Stimulated activated CD8-positive, alpha-beta memory T cell treated with anti-CD3 and anti-CD28 coated beads, Interleukin-4, amount 100 ng/mL, for 1 hour (primary cell): ENCODE results near the gene PSG4.
"Not testable (repeated sequence)": the region's sequence is repeated elsewhere in the genome, so short reads cannot be mapped to it uniquely, and the experiment has no call there.

ENCODE experiments used
- DNase-seq, 2 donors: peaks; one replicate each; pipeline ENCODE4 v3.0.0-alpha.2; 2020; ENCODE audit warnings: low read depth in 2 of 2, low spot score in 1 of 2

PSG4 gene

DNA sequence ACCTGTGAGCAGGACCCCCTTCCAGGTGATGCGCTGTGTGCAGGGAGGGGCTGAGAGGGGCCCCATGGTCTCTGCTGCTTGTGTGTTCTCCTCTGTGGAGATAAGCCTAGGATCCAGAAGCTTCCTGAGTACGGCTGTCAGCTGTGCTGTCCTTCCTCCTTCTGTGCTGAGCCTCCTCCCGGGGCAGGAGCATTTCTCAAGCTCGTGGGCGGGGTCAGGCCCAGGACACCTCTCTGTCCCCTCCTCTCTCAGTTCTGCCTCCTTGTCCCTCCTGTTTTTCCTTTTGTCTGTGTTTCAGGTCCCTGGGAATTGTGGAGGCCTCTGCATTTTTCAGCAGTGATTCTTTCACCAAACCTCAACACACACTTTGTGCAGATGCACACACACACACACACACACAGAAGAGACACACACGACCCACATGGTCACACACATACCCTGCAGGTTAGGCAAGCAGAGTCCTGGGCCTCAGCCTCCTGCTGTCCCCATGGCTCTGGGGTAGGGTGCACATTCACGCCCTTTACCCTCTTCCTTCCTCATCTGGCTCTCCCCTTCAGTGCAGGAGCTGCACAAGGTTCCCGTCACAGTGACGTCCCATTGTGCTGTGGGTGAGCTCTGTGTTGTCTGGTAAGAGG is at the start of gene PSG4:
PSG4 (minus strand) TSS at position 168 of the 635 bp plus-strand sequence; CDS start at position 66, 102 bp downstream.
- not testable (repeated sequence) for DNase-seq

DNA sequence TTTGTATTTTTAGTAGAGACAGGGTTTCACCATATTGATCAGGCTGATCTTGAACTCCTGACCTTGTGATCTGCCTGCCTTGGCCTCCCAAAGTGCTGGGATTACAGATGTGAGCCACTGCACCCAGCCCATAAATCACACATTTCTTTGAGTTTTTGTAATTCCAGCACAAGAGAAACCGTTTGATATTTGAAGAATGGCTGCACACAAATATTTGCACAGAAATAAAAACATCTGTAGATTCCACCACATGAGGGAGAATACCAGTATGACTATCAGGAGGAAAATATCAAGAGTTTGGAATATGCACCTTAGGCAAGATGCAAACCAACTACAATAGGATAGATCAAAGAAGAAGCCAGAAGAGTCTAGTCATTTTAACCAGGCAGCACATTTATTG is 46.0 kb upstream of the PSG4 start:
- not testable (repeated sequence) for DNase-seq

DNA sequence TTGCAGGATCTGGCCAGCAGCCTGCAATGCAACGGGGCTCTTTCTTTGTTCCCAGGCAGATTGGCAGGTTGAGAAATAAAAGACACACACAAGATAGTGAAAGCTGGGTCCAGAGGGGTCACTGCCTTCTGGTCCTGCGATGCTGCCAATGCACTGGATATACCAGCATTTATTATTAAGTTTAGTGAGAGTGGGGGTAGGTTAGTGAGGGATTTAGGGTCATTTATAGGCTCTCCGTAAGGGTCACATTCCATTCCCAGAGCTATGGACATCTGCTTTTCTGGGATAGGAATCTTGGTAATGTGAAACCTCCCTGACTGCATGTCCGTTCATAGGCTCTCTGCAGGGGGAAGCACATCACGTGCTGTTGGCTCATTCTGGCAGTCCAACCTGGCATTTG is 44.9 kb upstream of the PSG4 start:
- not testable (repeated sequence) for DNase-seq

DNA sequence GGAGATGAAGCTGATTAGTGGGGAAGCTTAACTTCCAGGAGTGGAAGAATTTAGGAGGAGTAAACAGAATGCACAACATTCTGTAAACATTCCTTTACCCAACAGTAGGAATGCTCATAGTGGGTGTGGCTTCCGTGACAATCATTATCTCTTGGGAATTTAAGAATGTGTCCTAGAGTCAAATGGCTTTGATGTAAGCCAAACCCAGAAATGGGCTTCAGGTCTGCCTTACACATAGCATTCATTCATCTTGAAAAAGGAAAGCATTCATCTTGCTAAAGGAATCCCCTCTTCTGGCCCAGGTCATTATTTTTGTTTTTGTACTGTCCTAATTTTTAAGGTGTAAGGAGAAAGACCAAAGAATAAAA is 43.2 kb upstream of the PSG4 start:
- not testable (repeated sequence) for DNase-seq

DNA sequence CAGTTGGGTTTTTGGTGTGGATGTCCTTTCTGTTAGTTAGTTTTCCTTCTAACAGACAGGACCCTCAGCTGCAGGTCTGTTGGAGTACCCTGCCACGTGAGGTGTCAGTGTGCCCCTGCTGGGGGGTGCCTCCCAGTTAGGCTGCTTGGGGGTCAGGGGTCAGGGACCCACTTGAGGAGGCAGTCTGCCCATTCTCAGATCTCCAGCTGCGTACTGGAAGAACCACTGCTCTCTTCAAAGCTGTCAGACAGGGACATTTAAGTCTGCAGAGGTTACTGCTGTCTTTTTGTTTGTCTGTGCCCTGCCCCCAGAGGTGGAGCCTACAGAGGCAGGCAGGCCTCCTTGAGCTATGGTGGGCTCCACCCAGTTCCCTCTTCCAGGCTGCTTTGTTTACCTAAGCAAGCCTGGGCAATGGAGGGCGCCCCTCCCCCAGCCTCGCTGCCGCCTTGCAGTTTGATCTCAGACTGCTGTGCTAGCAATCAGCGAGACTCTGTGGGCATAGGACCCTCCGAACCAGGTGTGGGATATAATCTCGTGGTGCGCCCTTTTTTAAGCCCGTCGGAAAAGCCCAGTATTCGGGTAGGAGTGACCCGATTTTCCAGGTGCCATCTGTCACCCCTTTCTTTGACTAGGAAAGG is 41.9 kb upstream of the PSG4 start:
- not testable (repeated sequence) for DNase-seq

DNA sequence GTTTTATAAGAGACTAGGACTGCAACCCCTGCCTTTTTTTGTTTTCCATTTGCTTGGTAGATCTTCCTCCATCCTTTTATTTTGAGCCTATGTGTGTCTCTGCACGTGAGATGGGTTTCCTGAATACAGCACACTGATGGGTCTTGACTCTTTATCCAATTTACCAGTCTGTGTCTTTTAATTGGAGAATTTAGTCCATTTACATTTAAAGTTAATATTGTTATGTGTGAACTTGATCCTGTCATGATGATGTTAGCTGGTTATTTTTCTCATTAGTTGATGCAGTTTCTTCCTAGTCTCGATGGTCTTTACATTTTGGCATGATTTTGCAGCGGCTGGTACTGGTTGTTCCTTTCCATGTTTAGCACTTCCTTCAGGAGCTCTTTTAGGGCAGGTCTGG is 40.4 kb upstream of the PSG4 start:
- DNase-seq: not testable (repeated sequence)

DNA sequence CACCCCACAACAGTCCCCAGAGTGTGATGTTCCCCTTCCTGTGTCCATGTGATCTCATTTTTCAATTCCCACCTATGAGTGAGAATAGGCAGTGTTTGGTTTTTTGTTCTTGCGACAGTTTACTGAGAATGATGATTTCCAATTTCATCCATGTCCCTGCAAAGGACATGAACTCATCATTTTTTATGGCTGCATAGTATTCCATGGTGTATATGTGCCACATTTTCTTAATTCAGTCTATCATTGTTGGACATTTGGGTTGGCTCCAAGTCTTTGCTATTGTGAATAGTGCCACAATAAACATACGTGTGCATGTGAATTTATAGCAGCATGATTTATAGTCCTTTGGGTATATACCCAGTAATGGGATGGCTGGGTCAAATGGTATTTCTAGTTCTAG is 36.8 kb upstream of the PSG4 start:
- DNase-seq: not testable (repeated sequence)

DNA sequence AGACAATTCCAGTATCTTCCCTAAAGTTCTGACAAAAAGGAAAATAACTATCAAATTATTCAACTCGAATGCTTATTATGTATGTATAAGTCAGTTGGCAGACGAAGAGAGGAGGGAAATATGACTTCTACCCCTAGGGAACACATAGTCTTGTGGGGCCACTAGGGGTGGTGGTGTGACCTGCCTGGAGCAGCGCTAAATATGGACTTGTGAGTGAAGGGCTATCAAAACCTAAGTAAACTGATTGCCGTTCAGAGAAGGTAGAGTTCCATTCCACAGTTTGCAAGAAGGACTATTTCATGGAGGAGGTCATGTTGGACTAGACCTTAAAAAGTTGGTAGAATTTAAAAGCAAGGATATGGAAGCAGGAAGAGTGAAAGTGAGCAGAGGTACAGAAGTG is 32.8 kb upstream of the PSG4 start:
- not testable (repeated sequence) for DNase-seq

DNA sequence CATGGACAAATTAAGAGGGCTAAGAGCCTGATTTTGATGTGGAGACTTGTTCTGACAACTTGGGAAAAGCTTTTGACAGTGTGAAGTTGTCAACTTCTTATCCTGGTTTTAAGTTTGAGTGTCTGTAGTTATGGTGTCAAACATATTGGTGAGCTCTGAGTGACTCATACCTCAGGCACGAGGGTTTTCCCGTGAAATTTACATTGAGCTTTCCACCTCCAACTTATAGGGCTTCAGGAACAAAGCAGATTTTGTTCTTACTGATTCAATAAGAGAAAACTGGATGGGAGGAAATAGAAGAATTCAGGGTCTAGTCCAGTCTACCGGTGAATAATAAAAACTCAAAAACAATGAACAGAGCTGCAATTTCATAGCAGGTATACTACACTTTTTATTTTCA is 30.2 kb upstream of the PSG4 start:
- not testable (repeated sequence) for DNase-seq

DNA sequence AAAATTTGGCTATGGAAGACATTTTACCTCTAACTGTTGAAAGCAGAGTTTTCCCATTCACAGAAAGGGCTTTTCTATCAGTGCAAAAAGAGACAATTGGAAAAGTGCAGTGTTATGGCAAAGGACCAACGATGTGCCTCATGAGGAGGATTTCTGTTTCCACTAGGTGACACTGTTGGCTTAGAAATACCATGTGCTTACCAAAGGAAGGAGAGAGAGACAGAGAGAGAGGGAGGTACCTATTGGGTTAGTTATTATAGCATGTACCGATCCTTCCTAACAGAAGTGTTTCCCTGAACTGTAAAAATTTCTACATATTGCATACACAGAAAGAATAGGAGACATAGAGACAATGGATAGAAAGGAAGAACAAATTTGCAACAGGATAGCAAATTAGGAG is 23.9 kb upstream of the PSG4 start:
- no peak for DNase-seq

DNA sequence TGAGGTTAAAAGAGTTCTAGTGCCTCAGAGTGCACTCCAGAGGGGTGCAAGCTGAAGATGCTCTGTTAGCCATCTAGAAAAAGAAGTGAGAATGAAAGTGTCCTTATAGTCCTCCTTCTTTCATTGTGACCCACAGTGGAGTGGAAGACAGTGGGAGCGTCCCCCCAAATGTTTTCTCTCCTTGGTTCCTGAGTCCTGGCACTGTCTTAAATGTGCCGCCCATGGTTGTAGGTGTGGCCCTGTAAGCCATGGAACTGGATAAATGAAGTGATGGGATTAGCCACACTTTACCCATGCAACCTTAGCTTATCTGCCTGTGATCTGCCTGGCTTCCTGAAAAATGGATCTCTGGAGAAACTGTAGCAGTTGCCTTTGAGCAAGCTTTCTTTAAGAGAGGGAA is 23.3 kb upstream of the PSG4 start:
- DNase-seq: not testable (repeated sequence)

DNA sequence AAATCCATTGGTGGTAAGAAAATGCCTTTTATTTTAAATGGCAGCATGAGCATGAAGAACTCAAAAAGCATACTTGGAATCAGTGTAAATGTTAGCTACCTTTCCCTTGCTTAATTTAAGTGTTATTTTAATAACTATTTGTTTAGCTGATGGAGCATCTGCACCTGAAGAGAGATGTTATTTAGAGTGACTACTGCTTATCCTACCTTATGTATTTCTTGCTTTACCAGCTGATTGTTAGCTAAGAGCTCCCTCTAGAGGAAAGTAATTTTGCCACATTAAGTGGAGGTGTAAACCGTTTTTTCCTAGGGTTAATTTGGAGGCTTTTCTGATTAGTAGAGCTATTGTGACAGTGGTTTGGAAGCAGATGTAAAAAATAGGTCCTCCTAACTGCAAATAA is 21.5 kb upstream of the PSG4 start:
- not testable (repeated sequence) for DNase-seq

DNA sequence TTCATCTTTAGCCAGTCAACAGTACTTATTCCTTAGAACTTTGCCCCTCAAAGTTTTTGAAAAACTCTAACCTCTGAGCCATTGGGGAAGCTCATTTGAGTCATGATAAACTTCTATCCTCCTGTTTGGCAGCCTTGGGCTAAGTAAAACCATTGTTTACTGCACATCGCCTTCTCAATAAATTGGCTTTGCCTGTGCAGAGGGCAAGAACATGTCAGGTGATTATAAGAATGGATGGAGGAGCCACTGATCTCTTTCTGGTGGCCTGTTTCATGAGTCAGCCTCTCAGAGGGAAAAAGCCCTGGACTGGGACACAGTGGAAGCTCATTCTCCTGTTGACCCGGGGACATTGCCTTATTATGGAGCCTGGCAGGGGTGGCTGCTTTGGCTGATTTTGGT is 19.4 kb upstream of the PSG4 start:
- DNase-seq: no peak

DNA sequence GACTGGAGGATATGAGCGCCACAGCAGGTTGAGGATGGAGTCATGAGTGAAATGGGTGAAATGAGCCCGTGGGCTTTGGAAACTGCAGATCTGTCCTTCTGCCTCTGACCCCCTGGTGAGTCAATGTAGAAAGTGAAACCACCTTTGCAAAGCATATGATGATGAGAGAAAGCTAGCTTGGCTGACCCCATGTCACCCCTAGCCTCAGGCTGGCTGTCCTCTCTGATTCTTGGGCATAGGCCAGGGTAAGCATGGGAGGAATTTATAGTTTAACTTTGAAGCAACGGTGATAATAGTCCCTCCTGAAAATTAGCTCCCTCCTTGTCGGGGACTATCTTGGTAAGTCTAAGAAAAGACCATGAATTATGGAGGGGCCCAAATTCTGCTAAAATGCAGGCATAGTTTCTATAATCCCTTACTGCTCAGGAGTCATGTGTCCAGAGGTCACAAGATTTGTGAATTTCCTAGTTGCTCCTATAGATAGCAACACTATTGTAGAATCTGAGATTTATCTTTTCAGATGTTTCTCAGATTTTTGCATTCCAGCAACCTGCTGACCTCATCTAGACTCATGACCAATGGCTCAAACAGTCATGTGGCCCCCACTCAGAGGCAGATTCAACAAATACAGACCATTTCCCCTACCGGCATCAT is 18.9 kb upstream of the PSG4 start:
- not testable (repeated sequence) for DNase-seq

DNA sequence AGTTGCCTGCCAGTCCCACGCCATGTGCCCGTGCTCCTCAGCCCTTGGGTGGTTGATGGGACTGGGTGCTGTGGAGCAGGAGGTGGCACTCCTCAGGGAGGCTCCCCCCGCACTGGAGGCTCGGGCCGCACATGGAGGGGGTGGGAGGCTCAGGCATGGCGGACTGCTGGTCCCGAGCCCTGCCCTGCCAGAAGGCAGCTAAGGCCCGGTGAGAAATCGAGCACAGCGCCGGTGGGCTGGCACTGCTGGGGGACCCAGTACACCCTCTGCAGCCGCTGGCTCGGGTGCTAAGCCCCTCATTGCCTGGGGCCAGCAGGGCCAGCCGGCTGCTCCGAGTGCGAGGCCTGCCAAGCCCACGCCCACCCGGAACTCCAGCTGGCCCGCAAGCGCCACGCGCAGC is 16.5 kb upstream of the PSG4 start:
- not testable (repeated sequence) for DNase-seq

DNA sequence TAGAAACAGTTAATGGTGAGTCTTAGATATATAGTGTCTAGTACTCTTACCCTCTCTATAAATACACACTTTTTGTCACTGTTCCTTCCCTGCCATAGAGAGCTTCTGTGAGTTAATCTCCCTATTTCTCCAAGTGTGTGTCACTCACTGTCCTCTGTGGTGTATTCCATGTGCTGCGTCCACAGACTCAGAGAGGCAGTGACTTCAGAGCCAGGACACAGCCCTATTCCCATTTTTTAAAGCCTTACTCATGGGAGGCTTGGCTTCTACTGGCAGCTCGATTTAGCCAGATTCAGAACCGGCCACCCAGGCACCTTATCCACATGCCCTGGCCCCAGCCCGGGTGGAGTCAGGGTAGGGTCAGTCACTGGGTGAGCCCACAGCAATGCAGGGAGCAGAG is 13.7 kb upstream of the PSG4 start:
- DNase-seq: not testable (repeated sequence)

DNA sequence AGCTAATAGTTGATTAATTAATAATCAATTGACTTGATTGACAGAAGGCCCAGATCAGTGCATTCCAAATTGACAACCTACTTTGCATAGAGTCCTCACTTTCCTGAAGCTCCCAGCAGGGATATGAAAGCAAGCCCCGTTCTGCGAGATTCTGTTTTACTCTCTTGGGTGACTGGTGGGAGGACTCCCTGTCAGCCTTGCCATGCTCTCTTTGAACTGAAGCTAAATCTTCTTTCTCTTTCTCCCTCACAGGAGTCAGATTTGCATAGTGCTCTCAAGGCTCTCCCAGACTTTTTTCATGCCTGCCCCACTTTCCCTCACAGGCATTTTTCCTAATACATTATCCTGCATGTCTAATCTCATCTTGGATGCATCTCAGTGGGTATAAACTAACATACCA is 10.4 kb upstream of the PSG4 start:
- DNase-seq: not testable (repeated sequence)

DNA sequence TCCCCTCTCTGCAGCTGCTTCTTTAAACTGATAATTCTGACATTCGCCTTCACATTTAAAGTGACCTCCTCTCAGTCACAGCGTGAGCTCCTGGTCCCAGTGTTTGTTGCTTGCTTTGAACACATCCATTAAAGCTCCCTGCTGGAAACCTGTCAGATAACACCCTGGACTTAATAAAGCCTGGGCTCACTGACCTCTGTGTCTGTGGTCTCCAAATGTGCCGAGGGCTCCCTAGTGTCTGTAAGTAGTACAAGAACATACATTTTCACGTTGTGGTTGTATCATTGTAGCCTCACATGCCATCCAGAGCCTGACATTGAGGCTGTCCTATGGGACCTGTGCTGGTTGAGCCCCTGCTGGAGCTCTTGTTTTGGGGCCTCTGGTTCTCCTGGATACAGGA is 2.6 kb upstream of the PSG4 start:
- DNase-seq: no peak

DNA sequence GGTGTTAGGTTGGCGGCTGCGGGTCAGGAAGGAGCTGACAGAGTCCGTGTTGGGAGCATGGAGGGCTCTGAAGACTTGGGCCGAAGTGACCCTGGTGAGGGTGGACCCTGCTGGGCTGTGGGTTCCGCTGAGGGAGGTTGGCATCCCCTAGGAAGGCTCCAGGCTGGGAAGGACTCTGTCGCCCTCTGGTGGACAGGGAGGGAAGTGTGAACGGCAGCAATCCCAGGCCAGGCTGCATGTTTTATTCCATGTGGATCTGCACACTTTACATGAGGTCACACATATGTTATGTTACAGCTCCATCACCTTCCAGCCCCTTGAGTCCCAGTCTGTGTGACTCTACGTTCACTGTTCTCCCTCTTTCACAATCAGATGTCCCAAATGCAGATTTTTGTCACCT is 1.7 kb upstream of the PSG4 start:
- DNase-seq: not testable (repeated sequence)

DNA sequence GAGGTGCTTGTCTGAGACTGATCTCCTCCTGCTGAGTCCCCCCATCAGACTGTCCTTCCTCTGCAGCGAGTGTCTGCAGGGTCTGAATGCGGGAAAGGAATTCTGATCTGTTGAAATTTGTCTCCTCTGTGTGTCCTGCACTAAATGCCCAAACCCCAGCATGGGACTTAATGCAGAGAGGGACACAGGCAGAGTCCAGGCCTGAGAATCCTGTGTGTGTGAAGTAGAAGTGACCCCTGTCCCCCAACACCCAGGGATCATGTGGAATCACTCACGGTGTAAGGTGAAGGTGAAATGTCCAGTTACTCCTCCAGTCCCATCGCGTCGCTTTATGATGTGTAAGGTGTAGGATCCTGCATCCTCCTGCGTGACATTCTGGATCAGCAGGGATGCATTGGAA is 1.8 kb downstream of the PSG4 start:
- not testable (repeated sequence) for DNase-seq

DNA sequence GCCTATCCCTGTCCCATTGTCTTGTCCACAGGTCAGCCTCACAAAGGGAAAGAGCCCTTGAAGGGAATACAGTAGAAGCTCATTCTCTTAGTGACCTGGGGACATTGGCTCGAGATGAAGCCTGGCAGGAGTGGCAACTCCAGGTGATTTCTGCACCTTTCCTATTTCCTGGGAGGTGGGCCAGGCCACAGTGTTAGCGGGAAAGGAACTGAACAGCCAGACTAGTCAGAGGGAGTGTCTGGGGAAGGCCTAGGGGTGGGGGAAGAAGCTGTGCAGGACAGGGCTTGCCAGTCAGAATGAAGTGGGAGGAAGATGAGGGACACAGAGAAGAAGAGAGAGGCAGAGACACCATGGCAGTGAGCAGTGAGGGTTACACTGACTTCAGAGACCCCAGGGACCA is 3.5 kb downstream of the PSG4 start:
- DNase-seq: not testable (repeated sequence)

DNA sequence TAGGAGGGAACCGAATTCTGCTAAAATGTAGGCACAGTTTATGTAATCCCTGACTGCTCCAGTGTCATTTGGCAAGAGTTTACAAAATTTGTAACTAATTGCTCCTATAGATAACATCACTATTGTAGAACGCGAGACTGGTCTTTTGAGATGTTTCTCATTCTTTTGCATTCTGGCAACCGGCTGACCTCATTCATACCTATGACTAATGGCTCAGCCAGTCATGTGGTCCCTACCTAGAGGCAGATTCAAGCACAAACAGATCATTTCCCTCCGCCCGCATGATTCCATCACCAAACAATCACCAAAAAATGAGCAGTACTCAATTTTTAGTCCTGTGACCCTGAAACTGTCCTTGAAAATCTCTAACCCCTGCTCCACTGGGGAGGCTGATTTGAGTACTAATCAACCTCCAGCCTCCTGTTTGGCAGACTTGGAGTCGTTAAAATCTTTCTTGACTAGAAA is 4.1 kb downstream of the PSG4 start:
- not testable (repeated sequence) for DNase-seq
